22Rv1 (cell line): ENCODE measurements around the gene MED19.

Experiments
- H3K27ac ChIP-seq: fragments of 450-650 bp; 2 replicates; pipeline ENCODE4 v1.5.1; 2017
- ZFX ChIP-seq: fragments of 450-650 bp; IDR thresholded peaks from 2 replicates; pipeline ENCODE4 v1.6.1; 2017; ENCODE audit warnings: antibody characterized with exemption, borderline replicate concordance
- TF ChIP-seq, protein P1 (sequence below): fragments of 450-650 bp; IDR thresholded peaks from 2 replicates; pipeline ENCODE4 v1.5.1; 2017; ENCODE audit warnings: mild to moderate bottlenecking

MED19 gene

DNA sequence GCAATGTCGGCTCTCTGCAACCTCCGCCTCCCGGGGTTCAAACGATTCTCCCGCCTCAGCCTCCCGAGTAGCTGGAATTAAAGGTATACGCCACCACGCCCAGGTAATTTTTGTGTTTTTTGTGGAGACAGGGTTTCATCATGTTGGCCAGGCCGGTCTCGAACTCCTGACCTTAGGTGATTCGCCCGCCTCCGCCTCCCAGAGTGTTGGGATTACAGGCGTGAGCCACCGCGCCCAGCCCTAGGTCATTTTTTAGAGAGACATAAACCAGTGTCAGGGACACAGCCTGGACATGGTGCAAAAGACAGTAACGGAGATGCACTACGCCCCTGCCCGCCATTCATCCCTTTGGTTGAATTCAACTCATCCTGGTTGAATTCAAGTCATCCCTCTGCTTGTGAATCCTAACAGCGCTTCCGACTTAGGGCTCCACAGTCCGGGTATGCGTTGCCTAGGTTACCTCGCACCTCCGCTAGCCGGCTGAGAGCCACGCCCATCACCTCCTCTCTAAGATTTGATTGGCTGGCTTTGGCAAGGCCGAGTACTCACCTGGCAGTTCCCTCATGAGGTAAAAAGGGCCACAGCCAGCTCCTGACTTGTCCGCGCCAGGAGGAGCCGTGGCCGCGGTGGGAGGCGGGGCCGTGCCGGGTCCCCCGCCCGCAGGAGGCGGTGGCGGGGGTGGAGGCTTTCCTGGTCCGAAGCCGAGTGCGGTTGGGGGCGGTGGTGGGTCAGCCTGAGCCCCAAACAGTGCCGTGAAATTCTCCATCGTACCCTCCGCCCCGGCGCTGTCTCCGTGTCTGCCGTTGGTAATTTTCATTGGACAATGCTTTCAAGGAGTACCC lies at the start of gene MED19:
MED19 (minus strand) TSS at position 802 of the 842 bp plus-strand sequence; CDS start at position 766, 36 bp downstream.
- peak within 1 kb of the TSS; percentile 94 for H3K27ac ChIP-seq
- no peak for TF ChIP-seq ZFX
- TF ChIP-seq, protein P1, sequence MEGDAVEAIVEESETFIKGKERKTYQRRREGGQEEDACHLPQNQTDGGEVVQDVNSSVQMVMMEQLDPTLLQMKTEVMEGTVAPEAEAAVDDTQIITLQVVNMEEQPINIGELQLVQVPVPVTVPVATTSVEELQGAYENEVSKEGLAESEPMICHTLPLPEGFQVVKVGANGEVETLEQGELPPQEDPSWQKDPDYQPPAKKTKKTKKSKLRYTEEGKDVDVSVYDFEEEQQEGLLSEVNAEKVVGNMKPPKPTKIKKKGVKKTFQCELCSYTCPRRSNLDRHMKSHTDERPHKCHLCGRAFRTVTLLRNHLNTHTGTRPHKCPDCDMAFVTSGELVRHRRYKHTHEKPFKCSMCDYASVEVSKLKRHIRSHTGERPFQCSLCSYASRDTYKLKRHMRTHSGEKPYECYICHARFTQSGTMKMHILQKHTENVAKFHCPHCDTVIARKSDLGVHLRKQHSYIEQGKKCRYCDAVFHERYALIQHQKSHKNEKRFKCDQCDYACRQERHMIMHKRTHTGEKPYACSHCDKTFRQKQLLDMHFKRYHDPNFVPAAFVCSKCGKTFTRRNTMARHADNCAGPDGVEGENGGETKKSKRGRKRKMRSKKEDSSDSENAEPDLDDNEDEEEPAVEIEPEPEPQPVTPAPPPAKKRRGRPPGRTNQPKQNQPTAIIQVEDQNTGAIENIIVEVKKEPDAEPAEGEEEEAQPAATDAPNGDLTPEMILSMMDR: no peak

DNA sequence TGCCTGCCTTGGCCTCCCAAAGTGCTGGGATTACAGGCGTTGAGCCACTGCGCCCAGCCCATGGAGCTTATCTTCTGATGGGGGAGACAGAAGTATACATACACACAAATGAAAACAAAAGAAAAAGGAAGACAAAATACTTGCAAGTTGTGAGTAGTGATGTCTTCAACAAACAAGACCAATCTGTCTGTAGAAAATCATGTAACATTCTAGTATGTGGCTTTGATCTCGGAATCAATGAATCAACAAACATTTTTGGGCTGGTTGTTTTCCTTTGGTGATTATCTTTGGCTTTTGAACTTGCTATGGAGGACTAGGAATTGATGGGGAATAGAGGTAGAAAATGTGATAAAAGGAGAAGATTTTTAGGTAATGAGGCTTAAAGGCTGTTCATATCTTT lies 46.2 kb upstream of the MED19 start:
- TF ChIP-seq ZFX: no peak
- TF ChIP-seq, protein P1: no peak
- H3K27ac ChIP-seq: no peak overlapping the region

- TF ChIP-seq, protein P1: no peak
- no peak for TF ChIP-seq ZFX
- H3K27ac ChIP-seq: no peak overlapping the region
These were observed 40.9 kb upstream of the MED19 start for GRCh38 chr11:57752954-57753353.

- H3K27ac ChIP-seq: peak within 1 kb of the TSS; percentile 50
- TF ChIP-seq, protein P1: peak; percentile 83
- TF ChIP-seq ZFX: no peak
These were observed 39.8 kb upstream of the MED19 start, which contains the start of gene BTBD18 for GRCh38 chr11:57751676-57752253. BTBD18 (minus strand) TSS chr11:57751819; CDS start chr11:57751188, 631 bp downstream.

- TF ChIP-seq ZFX: no peak
- TF ChIP-seq, protein P1: no peak
- H3K27ac ChIP-seq: peak overlapping the region; percentile 50
These were observed 39.2 kb upstream of the MED19 start for GRCh38 chr11:57751176-57751575.

- TF ChIP-seq, protein P1: no peak
- no peak overlapping the region for H3K27ac ChIP-seq
These were observed 34.9 kb upstream of the MED19 start for GRCh38 chr11:57746920-57747319.

GRCh38 chr11:57745206-57745605 lies 33.2 kb upstream of the MED19 start:
- H3K27ac ChIP-seq: no peak overlapping the region
- TF ChIP-seq ZFX: no peak
- TF ChIP-seq, protein P1: no peak
